Colon (tissue), 2 donors: Measurements from ENCODE around the gene LEFTY1.
"Not testable (repeated sequence)": the region's sequence is repeated elsewhere in the genome, so short reads cannot be mapped to it uniquely, and the experiment has no call there.

Source experiments
- FAIRE-seq: peaks from 2 replicates; lab custom pipeline; 2012; peaks lifted over from hg19 to GRCh38; lab: Jason Lieb, UNC
- donor health status: control.
- donor health status: control.

Gene LEFTY1

DNA sequence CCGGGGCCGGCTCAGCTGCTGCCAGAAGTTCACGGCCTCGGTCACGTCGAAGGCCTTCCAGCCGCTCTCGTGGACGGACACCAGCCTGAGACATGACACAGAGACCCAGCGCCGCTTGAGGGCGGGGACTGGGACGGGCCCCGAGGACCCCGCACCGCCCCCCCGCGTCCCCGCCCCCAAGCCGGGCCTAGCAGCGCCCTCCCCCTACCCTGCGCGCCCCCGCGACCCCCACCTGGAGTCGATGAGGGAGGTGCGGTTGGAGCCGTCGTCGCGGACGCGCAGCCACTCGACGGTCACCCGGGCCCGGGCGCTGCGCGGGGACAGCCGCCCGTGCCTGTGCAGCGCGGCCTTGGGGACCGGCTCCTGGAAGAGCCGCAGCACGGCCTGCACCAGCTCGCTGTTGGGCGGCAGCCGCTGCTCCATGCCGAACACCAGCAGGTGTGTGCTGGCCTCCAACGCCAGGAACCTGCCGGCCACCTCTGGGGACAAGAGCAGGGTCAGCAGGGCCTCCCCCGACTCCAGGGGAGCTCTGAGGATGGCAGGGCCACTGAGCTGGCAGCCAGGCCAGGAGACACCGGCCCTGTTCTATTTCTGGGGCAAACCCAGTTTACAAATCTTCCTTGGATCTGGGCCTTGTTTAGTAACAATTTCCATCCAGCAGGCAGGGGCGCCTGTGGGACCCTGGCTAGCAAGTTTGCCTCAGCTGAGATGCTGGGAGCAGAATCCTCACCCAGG, 1.2 kb downstream of the LEFTY1 start:
- FAIRE-seq: not testable (repeated sequence)

GRCh38 chr1:225887030-225887314, 2.0 kb downstream of the LEFTY1 start:
- no peak for FAIRE-seq

- FAIRE-seq: no peak
Observed at GRCh38 chr1:225886159-225887029, 2.6 kb downstream of the LEFTY1 start.

DNA sequence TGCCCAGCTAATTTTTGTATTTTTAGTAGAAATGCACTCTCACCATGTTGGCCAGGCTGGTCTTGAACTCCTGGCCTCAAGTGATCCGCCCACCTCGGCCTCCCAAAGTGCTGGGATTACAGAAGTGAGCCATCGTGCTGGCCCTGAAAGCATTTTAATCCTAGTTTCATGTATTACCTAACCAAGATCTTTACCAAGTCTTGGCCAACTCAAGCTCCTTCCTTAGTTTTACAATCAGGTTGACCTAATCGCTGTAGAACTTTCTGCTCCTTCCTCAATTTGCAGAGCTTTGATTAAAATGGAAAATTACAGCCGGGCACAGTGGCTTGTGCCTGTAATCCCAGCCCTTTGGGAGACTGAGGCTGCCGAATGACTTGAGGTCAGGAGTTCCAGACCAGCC, 3.6 kb downstream of the LEFTY1 start:
- FAIRE-seq: no peak

DNA sequence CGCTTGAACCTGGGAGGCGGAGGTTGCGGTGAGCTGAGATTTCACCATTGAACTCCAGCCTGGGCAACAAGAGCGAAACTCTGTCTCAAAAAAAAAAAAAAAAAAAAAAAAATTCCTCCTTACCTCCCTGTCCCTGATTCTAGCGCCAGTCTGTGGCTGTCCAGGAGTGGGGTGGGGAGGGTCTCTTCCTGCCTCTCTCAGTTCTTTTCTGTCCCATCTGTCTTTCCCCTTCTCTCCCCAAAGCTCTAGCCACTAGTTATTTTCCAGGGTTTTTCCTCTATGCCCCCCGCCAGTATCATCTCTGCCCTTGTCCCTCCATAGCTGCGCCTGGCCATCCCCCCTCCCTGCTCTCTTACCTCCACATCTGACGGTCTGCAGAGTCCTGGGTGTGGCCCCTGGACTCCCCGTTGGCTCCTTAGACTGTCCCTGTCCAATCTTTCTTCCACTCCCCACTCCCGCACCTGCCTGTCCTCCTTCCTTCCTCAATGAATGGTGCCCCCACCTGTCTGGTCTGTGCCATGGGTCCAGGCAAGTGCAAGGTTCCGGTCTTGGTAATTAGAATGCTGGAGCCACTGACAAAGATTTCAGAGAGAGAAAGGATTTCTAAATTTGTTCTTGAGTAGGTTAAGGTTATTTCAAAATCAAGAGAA, 5.2 kb downstream of the LEFTY1 start:
- FAIRE-seq: no peak

GRCh38 chr1:225882694-225883615, 6.0 kb downstream of the LEFTY1 start:
- FAIRE-seq: no peak

DNA sequence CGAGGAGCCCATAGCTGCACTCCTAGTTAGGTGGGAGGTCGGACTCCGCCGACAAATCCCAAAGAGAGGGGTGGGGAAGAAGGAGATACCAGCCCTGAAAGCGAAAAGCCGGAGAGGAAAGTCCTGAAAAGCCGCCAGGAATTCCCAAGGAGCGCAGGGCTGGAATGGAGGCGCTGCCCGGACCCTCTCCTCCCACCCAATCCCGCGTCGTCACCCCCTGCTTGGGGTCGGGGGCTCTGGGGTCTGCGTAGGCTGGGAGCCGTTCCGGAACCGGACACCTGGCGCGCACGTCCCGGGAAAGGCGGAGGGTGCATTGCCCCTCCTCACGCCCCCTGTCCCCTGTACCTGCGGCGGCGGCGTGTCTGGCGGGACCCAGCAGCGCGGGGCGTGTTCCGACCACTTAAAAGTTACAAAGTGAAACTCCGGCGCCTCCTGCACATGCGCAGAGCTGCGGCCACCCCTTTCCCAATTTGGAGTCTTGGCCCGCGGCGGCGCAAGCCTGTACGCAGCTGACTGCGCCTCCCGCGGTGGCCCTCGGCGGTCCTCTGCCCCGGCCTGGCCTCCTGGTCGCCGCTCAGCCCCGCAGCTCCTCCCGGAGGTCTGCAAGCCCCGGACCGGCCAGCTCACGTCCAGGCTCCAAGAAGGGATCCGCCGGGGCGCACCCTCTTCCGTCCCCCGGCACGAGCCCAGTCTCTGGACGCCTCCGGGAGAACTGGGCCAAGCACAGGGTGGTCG, 6.8 kb downstream of the LEFTY1 start, which contains the start of gene TMEM63A:
TSS of gene TMEM63A (minus strand) at position 422 of the 735 bp plus-strand sequence. CDS start 4,800 bp downstream, outside the sequence.
- no peak for FAIRE-seq

- FAIRE-seq: no peak
Observed at GRCh38 chr1:225881081-225881958, 7.6 kb downstream of the LEFTY1 start.

- no peak for FAIRE-seq
Observed at GRCh38 chr1:225880636-225881035, 8.3 kb downstream of the LEFTY1 start.

GRCh38 chr1:225880222-225880588, 8.7 kb downstream of the LEFTY1 start:
- FAIRE-seq: no peak

- FAIRE-seq: no peak
Observed at GRCh38 chr1:225879521-225880221, 9.3 kb downstream of the LEFTY1 start.

- FAIRE-seq: no peak
Observed at GRCh38 chr1:225878282-225878681, 10.7 kb downstream of the LEFTY1 start.

- FAIRE-seq: no peak
Observed at GRCh38 chr1:225877580-225877979, 11.4 kb downstream of the LEFTY1 start.

DNA sequence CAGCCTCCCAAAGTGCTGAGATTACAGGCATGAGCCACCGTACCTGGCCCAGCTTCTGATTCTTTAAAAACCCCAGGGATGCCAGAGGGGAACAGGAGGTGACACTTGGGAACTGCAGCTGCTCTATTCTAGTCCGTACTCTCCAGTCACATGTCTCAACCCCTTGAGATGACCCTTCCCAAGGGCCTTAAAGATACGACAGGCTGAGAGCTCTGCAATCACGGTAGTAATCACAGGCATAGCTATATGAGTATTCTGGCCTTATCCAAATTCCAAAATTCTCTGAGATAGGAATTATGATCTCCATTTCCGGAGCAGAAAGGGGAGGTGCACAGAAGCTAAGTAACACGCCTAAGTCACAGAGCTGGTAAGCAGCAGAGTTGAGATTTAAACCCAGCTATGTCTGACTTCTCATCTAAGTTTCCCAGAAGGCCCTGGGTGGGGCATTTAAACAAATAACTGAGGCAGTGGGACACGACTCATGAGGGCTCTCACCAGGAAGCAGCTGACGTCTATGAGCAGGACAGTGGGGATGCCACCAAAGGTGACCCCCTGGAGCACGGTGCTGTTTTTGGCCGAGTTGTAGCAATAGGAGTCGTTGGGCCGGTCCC, 11.9 kb downstream of the LEFTY1 start:
- no peak for FAIRE-seq

GRCh38 chr1:225875044-225875815, 13.7 kb downstream of the LEFTY1 start:
- FAIRE-seq: no peak

GRCh38 chr1:225874431-225874830, 14.5 kb downstream of the LEFTY1 start:
- FAIRE-seq: no peak

DNA sequence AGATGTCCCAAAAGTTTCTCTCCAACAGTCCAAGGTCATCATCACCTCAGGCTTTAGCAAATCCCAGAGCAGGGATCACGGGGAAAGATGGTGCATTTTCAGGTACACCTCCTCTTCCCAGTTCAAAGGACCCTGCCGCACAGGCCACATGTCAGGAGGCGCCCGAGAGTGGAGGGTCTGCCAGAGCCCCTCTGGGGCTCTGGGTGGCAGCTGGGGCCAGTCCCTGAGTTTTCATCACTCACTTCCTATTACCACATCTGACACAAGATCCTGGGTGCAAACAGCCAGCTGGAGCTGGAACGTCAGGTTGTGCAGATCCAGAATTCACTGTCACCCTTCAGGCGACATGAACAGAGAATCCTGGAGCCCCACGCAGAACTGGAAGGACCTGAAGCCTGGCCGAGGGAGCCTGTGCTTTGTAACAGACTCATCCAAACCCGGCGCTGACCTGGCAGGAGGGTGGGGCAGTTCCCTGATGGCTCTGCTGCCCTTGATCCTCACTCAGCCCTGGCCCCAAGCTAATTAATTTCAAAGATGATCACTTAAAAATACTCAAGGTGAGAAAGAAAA, 15.6 kb downstream of the LEFTY1 start:
- no peak for FAIRE-seq

DNA sequence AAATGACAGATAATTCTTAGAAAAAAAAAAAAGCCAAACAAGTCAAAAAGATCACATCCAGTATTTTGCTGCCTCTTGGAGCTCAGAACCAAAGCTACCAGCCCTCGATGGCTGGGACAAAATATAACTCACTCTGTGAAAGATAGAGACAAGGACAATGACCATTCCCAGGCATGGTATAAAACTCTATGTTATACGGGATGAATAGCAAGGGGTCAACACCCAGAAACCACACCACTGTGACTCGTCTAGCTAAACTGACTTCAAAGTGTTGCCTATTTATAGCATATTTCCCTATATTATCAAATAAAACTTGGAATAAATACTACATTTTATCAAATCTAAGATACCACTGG, 16.9 kb downstream of the LEFTY1 start:
- no peak for FAIRE-seq
